K562 (cell line): ENCODE measurements around the gene MEX3D.

Source experiments
- CTCF ChIP-seq, 3 experiments: IDR thresholded peaks in 2 of 3; conservative IDR thresholded peaks in 1 of 3; 2 replicates each; pipeline ENCODE4 v1.5.1; 2011 to 2012; ENCODE audit warnings: low read length in 3 of 3, mild to moderate bottlenecking in 3 of 3, control low read depth in 2 of 3, improper control_type of control experiment in 1 of 3, inconsistent platforms in 1 of 3, low read depth in 1 of 3, mixed read lengths in 1 of 3, moderate library complexity in 1 of 3; ENCODE audit not compliant: insufficient read depth in 2 of 3
- NCOA6 ChIP-seq: fragments of 450-650 bp; IDR thresholded peaks from 2 replicates; pipeline ENCODE4 v1.6.1; 2017; ENCODE audit warnings: mild to moderate bottlenecking
- POLR2A ChIP-seq: fragments of 450-650 bp; conservative IDR thresholded peaks from 2 replicates; pipeline ENCODE4 v1.6.1; 2016
- TAF1 ChIP-seq: IDR thresholded peaks from 2 replicates; pipeline ENCODE4 v1.6.1; 2011; ENCODE audit warnings: mild to moderate bottlenecking, low read length, moderate library complexity; ENCODE audit not compliant: insufficient read depth, control insufficient read depth, severe bottlenecking; ENCODE audit errors: extremely low read depth
- TFAP4 ChIP-seq: sonication (generic); formaldehyde crosslinking; IDR thresholded peaks from 2 replicates; pipeline ENCODE4 v1.8.0; 2022; ENCODE audit warnings: missing genetic modification reagents, mild to moderate bottlenecking, moderate library complexity, borderline replicate concordance

- TF ChIP-seq POLR2A (no peak), TAF1 (no peak), CTCF (IDR thresholded peaks at IDR 0.05 in 2 of 3, conservative IDR thresholded peaks at IDR 0.05 in 1 of 3; ENCODE audit: insufficient read depth in 2 of 3, low read depth in 1 of 3, low read length in 3 of 3) (no peak), TFAP4 (no peak), NCOA6 (no peak)
These were observed 61.9 kb downstream of the MEX3D start for GRCh38 chr19:1505991-1506881.
